Measurements from ENCODE around the gene GPC6. TPM values are rescaled to one million over a fixed set of nuclear protein-coding genes. Genes with fewer than 3 reads are reported as not detected.

GPC6 gene
- total and polyA plus RNA-seq, 9 of the 15 experiments (the other 6 are each of a cell fraction or from before 2014, with no cell fraction given), result under 0.01 to 0.20 (median 0.01) TPM; not detected in 4

- H4K20me1 ChIP-seq (replicated peaks; ENCODE audit: control insufficient read depth, insufficient read depth, low read length), result no peaks in the 10 kb centered on the region
- no peak overlapping the region for H3K27ac ChIP-seq (ENCODE audit: extremely low read depth, low read depth, low read length)
- no peak for ATAC-seq
- no peak for FAIRE-seq
- in situ Hi-C loops (cut with MboI), result no loop called here
- no peak for DNase-seq (ENCODE audit: extremely low read depth in 1 of 4, low spot score in 3 of 4)
- H3K4me1 ChIP-seq (replicated peaks in 1 of 2; ENCODE audit: control insufficient read depth in 2 of 2, insufficient read depth in 2 of 2, low read length in 2 of 2), result no peaks in the 10 kb centered on the region
- no peaks in the 10 kb centered on the region for H3K9me1 ChIP-seq (ENCODE audit: control insufficient read depth, insufficient read depth, low read length)
- CTCF ChIA-PET (ENCODE audit: low intra/inter-chr PET ratio), result no interaction called here
- no TSS peak for BruUV-seq (replicated peaks)
- POLR2A ChIA-PET, result no interaction called here
- H3K79me2 ChIP-seq (ENCODE audit: control insufficient read depth, insufficient read depth, low read length), result no peaks in the 10 kb centered on the region
- 0% methylated on average over 2 of the region's 3 CpGs for WGBS (ENCODE audit: insufficient coverage, low coverage, missing lambda C conversion rate)
- H3K9me3 ChIP-seq (replicated peaks; ENCODE audit: control insufficient read depth, insufficient read depth, low read depth, low read length), result no peaks in the 10 kb centered on the region
- no peak overlapping the region for H3K4me2 ChIP-seq (ENCODE audit: insufficient read depth, low read length)
- H3K4me3 ChIP-seq, result no peak overlapping the region
- H3K9ac ChIP-seq (ENCODE audit: insufficient read depth in 1 of 2, low read depth in 2 of 2, low read length in 2 of 2), result no peak overlapping the region
- H3K36me3 ChIP-seq (ENCODE audit: control insufficient read depth, insufficient read depth, low read length), result no peaks in the 10 kb centered on the region
- intact Hi-C loops (cut with micrococcal nuclease), result no loop called here
- no peak overlapping the region for H2AFZ ChIP-seq (ENCODE audit: low read depth, low read length)
- no peaks in the 10 kb centered on the region for H3K27me3 ChIP-seq (ENCODE audit: control insufficient read depth in 2 of 2, insufficient read depth in 2 of 2, low read length in 2 of 2)
- TF ChIP-seq ZNF696 (CRISPR knock-in tag; conservative IDR thresholded peaks at IDR 0.05), result no peak
- TF ChIP-seq MBD1 (CRISPR knock-in tag; IDR thresholded peaks at IDR 0.05), result no peak
- TF ChIP-seq FOSL1 (tag; conservative IDR thresholded peaks at IDR 0.05), result no peak
- TF ChIP-seq MLX (CRISPR knock-in tag; conservative IDR thresholded peaks at IDR 0.05), result no peak
- no peak for TF ChIP-seq YY1 (IDR thresholded peaks at IDR 0.05; ENCODE audit: borderline replicate concordance in 1 of 3, control insufficient read depth in 1 of 3, extremely low read depth in 1 of 3, insufficient read depth in 3 of 3, insufficient read length in 1 of 3, insufficient replicate concordance in 2 of 3, low read depth in 1 of 3, low read length in 2 of 3)
- TF ChIP-seq MCM3 (IDR thresholded peaks at IDR 0.05), result no peak
- TF ChIP-seq MNT (conservative IDR thresholded peaks at IDR 0.05), result no peak
- no peak for TF ChIP-seq RB1 (IDR thresholded peaks at IDR 0.05; ENCODE audit: low read depth)
- TF ChIP-seq STAT5A (IDR thresholded peaks at IDR 0.05; ENCODE audit: borderline replicate concordance, low read length), result no peak
- TF ChIP-seq SMC3 (conservative IDR thresholded peaks at IDR 0.05; ENCODE audit: insufficient read depth, low read depth, low read length), result no peak
- TF ChIP-seq ZNF764 (CRISPR knock-in tag; IDR thresholded peaks at IDR 0.05; ENCODE audit: low read depth), result no peak
- TF ChIP-seq RBM14 (IDR thresholded peaks at IDR 0.05; ENCODE audit: borderline replicate concordance, insufficient read depth, low read depth, low read length), result no peak
- no peak for TF ChIP-seq ZFP36 (IDR thresholded peaks at IDR 0.05; ENCODE audit: low read depth, low read length, partially characterized antibody)
- no peak for TF ChIP-seq BRF2 (IDR thresholded peaks at IDR 0.05; ENCODE audit: borderline replicate concordance, insufficient read depth, insufficient read length)
- no peak for TF ChIP-seq BRCA1 (IDR thresholded peaks at IDR 0.05)
- no peak for TF ChIP-seq BRCA1 (CRISPR knock-in tag; IDR thresholded peaks at IDR 0.05)
Observed at GRCh38 chr13:94263038-94263437, 1036.4 kb downstream of the GPC6 start.
